ENCODE results near the gene SHMT2.

DNA sequence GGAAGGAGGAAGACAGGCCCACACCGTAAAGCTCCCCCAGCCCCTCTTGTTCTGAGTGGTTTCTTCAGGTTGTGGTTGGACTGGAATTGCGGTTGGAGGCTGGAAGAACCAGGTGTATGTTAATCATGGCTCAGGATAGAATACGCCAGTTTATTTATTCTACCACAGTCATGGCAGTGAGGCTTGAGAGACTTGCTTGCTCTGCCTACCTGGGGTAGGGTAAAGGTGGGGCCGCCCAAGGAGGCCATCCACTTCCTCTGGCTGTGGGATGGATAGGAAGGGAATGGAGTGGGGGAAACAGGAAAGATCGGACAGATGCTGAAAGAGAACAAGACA lies 8.1 kb downstream of the SHMT2 start:
- TF ChIP-seq, protein P1, sequence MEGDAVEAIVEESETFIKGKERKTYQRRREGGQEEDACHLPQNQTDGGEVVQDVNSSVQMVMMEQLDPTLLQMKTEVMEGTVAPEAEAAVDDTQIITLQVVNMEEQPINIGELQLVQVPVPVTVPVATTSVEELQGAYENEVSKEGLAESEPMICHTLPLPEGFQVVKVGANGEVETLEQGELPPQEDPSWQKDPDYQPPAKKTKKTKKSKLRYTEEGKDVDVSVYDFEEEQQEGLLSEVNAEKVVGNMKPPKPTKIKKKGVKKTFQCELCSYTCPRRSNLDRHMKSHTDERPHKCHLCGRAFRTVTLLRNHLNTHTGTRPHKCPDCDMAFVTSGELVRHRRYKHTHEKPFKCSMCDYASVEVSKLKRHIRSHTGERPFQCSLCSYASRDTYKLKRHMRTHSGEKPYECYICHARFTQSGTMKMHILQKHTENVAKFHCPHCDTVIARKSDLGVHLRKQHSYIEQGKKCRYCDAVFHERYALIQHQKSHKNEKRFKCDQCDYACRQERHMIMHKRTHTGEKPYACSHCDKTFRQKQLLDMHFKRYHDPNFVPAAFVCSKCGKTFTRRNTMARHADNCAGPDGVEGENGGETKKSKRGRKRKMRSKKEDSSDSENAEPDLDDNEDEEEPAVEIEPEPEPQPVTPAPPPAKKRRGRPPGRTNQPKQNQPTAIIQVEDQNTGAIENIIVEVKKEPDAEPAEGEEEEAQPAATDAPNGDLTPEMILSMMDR (IDR thresholded peaks at IDR 0.05): no peak
- no peak for TF ChIP-seq POLR2A (IDR thresholded peaks at IDR 0.05)
